SKM-1 treated with dmso at 0.1 percent for 144 hours (cell line): ENCODE data around the gene SSX7.
"Not testable (repeated sequence)": the region's sequence is repeated elsewhere in the genome, so short reads cannot be mapped to it uniquely, and the experiment has no call there.

Source experiments
- DNase-seq: peaks from one replicate; lab custom pipeline; 2025; ENCODE audit not compliant: unreplicated experiment; lab: John Stamatoyannopoulos, UW

Gene SSX7, protein sequence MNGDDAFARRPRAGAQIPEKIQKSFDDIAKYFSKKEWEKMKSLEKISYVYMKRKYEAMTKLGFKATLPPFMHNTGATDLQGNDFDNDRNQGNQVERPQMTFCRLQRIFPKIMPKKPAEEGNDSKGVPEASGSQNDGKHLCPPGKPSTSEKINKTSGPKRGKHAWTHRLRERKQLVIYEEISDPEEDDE

DNA sequence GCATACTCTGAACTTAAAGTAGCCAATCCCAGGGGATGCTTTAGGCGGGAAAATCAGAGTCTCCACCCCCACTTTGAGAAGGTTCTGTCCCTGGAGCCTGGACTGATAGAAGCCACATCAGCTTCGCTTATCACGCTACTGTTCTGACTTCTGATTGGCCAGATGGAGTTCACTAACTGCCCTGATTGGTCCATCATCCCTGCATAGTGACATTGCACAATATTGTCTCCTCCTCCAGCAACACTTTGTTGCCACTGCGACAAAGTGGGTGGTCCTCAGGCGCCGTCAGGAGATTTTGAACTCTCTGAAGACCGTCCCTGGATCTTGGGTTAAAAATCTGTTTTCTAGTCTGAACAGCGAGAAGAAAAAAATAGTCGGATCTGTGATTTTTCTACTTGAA is at the start of gene SSX7:
TSS of gene SSX7 (minus strand) at position 101 of the 400 bp plus-strand sequence. CDS start 1,428 bp downstream, outside the sequence.
- not testable (repeated sequence) for DNase-seq

DNA sequence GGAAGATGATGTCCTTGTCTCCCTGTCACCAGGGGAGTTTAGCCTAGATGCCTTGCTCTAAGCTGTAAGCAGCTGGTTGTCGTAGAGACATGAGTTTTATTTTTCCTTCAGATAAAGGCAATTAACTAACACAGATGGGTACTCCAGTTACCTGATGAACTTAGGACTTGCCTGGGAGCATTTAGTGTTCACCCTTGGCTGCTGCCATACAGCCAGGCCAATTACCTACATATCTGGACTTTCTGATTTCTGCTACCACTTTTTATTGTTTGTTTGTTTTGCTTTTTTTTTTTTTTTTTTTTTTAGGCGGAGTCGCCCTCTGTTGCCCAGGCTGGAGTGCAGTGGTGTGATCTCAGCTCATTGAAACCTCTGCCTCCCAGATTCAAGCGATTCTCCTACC is 37.3 kb upstream of the SSX7 start:
- not testable (repeated sequence) for DNase-seq

DNA sequence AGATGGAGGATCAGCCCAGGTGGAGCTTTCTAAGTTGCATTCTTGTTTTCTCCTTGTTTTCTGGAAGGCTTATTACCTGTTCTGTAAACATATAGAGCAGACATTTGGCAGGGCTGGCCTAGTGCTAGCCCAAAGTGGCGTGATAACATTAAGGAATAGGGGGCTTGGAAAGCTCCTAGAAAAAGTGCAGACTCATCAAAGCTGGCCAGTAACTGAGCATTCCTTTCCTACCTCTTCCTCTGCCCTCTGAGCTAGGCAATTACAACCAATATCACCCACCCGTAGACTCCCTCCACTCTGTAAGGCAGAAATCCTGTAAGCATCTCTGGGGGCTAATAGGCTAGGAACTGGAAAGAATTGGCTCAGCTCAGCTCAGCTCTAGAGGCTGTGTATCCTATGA is 7.5 kb upstream of the SSX7 start:
- DNase-seq, result not testable (repeated sequence)

GRCh38 chrX:52655475-52655874 is 775 bp upstream of the SSX7 start:
- DNase-seq, result not testable (repeated sequence)

GRCh38 chrX:52650676-52651075 is 4.0 kb downstream of the SSX7 start:
- not testable (repeated sequence) for DNase-seq

DNA sequence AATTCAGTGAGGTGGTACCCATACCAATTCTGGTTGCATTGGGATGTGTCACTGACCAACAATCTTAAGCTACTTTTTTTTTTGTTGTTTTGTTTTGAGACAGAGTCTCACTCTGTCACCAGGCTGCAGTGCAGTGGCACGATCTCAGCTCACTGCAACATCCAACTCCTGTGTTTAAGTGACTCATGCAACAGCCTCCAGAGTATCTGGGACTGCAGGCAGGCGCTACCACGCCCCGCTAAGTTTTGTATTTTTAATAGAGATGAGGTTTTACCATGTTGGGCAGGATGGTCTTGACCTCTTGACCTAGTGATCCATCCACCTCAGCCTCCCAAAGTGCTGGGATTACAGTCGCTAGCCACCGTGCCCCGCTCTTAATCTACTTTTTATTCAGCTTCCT is 5.7 kb downstream of the SSX7 start:
- DNase-seq, result not testable (repeated sequence)

DNA sequence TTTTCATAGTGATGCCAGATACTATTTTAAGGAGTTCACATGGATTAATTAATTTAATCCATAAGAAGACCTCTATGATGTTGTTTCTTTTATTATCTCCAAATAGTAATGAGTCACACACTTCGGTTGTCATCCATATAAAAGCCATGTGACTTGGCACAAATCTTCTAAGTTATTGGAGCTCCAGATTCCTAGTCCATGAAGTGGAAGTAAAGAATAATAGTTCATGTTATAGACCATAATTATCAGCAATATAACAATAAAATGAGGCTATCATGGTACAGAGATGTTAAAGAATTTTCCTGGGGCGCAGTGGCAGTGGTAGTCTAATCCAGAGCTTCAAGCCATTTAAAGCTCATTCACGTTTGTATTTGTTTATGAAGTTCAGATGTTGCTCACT is 26.2 kb downstream of the SSX7 start:
- not testable (repeated sequence) for DNase-seq

DNA sequence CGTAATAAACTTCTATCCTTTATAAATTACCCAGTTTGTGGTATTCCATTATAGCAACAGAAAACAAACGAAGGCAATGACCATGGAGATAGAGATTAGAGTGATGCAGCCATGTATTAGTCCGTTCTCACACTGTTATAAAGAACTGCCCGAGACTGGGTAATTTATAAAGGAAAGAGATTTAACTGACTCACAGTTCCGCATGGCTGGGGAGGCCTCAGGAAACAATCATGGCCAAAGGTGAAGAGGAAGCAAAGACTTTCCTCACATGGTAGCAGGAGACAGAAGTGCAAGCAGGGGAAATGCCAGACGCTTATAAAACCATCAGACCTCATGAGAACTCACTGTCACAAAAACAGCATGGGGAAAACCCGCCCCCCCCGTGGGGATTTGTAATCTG is 34.0 kb downstream of the SSX7 start:
- DNase-seq, result not testable (repeated sequence)

- DNase-seq, result no peak
Observed at GRCh38 chrX:52608961-52609360, 45.7 kb downstream of the SSX7 start.

DNA sequence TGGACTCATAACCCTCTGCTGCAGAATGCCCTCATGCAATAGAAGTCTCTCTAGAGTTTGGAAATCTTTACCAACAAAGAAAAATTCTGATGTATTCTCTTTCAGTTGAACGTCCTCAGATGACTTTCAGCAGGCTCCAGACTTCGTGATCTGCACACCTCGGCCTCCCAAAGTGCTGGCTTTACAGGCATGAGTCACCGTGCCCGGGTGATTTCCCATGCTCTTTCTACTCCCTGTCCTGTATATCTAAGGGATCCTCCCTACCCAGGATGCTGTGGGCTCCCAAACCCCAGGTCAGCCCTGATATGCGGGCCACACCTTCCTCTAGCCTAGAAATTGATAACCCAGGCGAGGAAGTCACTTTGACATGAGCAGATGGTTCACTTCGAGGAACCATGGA is 51.5 kb downstream of the SSX7 start:
- DNase-seq, result not testable (repeated sequence)

- no peak for DNase-seq
Observed at GRCh38 chrX:52598886-52599285, 55.8 kb downstream of the SSX7 start.

DNA sequence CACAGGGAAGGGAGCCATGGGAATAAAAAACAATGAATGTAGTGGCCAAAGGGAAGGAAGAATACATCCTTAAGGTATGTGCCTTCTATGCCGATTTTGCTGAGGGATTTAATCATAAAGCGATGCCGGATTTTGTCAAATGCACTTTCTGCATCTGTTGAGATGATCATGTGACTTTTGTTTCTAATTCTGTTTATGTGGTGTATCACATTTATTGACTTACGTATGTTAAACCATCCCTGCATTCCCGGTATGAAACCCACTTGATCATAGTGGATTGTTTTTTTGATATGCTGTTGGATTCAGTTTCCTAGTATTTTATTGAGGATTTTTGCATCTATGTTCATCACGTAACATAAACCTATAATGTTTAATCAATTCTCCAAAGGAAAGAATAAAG is 60.0 kb downstream of the SSX7 start:
- DNase-seq, result no peak
